H9 (cell line): Measurements from ENCODE around the gene TSHZ1. TPM values are rescaled to one million over a fixed set of nuclear protein-coding genes. Genes with fewer than 3 reads are reported as not detected.

Experiments
- DNase-seq: peaks from one replicate; pipeline ENCODE4 v3.0.0-alpha.2; 2017
- H2AFZ ChIP-seq: one replicate; pipeline ENCODE4 v1.6.1; 2013; ENCODE audit warnings: mild to moderate bottlenecking, low read length, control low read depth, moderate library complexity
- H2AK5ac ChIP-seq: 2 replicates; pipeline ENCODE4 v1.6.1; 2013; ENCODE audit warnings: low read length, control low read depth, mixed read lengths; ENCODE audit not compliant: insufficient read length
- H2BK120ac ChIP-seq: one replicate; pipeline ENCODE4 v1.6.1; 2013; ENCODE audit warnings: low read depth, mild to moderate bottlenecking, low read length, control low read depth, inconsistent platforms; ENCODE audit not compliant: poor library complexity, severe bottlenecking
- H2BK12ac ChIP-seq: 2 replicates; pipeline ENCODE4 v1.6.1; 2013; ENCODE audit warnings: low read length, control low read depth, mixed read lengths, low read depth; ENCODE audit not compliant: insufficient read length
- H2BK15ac ChIP-seq: 2 replicates; pipeline ENCODE4 v1.6.1; 2013; ENCODE audit warnings: low read depth, low read length, control low read depth
- H2BK20ac ChIP-seq: one replicate; pipeline ENCODE4 v1.6.1; 2013; ENCODE audit warnings: low read depth, mild to moderate bottlenecking, low read length, control low read depth, inconsistent platforms; ENCODE audit not compliant: poor library complexity, severe bottlenecking
- H2BK5ac ChIP-seq: 2 replicates; pipeline ENCODE4 v1.6.1; 2013; ENCODE audit warnings: low read length, control low read depth, mixed read lengths; ENCODE audit not compliant: insufficient read length
- H3K14ac ChIP-seq: 2 replicates; pipeline ENCODE4 v1.6.1; 2013; ENCODE audit warnings: low read length, control low read depth; ENCODE audit not compliant: insufficient read depth
- H3K18ac ChIP-seq: 2 replicates; pipeline ENCODE4 v1.6.1; 2013; ENCODE audit warnings: low read depth, mild to moderate bottlenecking, mixed read lengths, low read length, control low read depth; ENCODE audit not compliant: insufficient read length
- H3K23ac ChIP-seq: 2 replicates; pipeline ENCODE4 v1.6.1; 2013; ENCODE audit warnings: low read length, control low read depth, mixed read lengths, low read depth; ENCODE audit not compliant: insufficient read length
- H3K23me2 ChIP-seq: 2 replicates; pipeline ENCODE4 v1.6.1; 2013; ENCODE audit warnings: low read depth, mild to moderate bottlenecking, mixed read lengths, low read length, control low read depth; ENCODE audit not compliant: insufficient read length, poor library complexity, severe bottlenecking
- H3K27ac ChIP-seq: 2 replicates; pipeline ENCODE4 v1.5.1; 2013; ENCODE audit warnings: low read length, control low read depth, mixed read lengths, low read depth; ENCODE audit not compliant: insufficient read length
- H3K27me3 ChIP-seq: 2 replicates; pipeline ENCODE4 v1.6.1; 2013; ENCODE audit warnings: low read length, control low read depth, inconsistent platforms; ENCODE audit not compliant: insufficient read depth
- H3K4ac ChIP-seq: 2 replicates; pipeline ENCODE4 v1.6.1; 2013; ENCODE audit warnings: low read depth, mild to moderate bottlenecking, control low read depth, inconsistent platforms, low read length, moderate library complexity
- H3K4me1 ChIP-seq: 2 replicates; pipeline ENCODE4 v1.6.1; 2013; ENCODE audit warnings: low read length, control low read depth, inconsistent platforms; ENCODE audit not compliant: insufficient read depth
- H3K4me2 ChIP-seq: 2 replicates; pipeline ENCODE4 v1.6.1; 2013; ENCODE audit warnings: low read length, control low read depth, mixed read lengths; ENCODE audit not compliant: insufficient read length, insufficient read depth
- H3K56ac ChIP-seq: 2 replicates; pipeline ENCODE4 v1.6.1; 2013; ENCODE audit warnings: low read depth, mild to moderate bottlenecking, mixed read lengths, low read length, control low read depth; ENCODE audit not compliant: insufficient read length
- H3K79me1 ChIP-seq: 2 replicates; pipeline ENCODE4 v1.6.1; 2013; ENCODE audit warnings: low read depth, mild to moderate bottlenecking, moderate library complexity, low read length, control low read depth, inconsistent platforms; ENCODE audit not compliant: insufficient read depth, poor library complexity, severe bottlenecking
- H3K79me2 ChIP-seq: 2 replicates; pipeline ENCODE4 v1.6.1; 2013; ENCODE audit warnings: low read length, control low read depth, inconsistent platforms; ENCODE audit not compliant: insufficient read depth
- H3K9ac ChIP-seq: 2 replicates; pipeline ENCODE4 v1.6.1; 2013; ENCODE audit warnings: low read length, control low read depth, mixed read lengths; ENCODE audit not compliant: insufficient read length; ENCODE audit errors: extremely low read depth
- H3K9me3 ChIP-seq: one replicate; pipeline ENCODE4 v1.6.1; 2013; ENCODE audit warnings: low read depth, low read length, inconsistent platforms; ENCODE audit not compliant: control insufficient read depth
- H3T11ph ChIP-seq: one replicate; pipeline ENCODE4 v1.6.1; 2013; ENCODE audit warnings: mild to moderate bottlenecking, low read length, control low read depth, inconsistent platforms
- H4K20me1 ChIP-seq: one replicate; pipeline ENCODE4 v1.6.1; 2013; ENCODE audit not compliant: control insufficient read depth, insufficient read length, insufficient read depth
- H4K5ac ChIP-seq: 2 replicates; pipeline ENCODE4 v1.6.1; 2013; ENCODE audit warnings: low read depth, mild to moderate bottlenecking, mixed read lengths, low read length, control low read depth; ENCODE audit not compliant: insufficient read length
- H4K8ac ChIP-seq: replicated peaks from 2 replicates; pipeline ENCODE4 v1.6.1; 2013; ENCODE audit warnings: low read length, control low read depth, mixed read lengths, low read depth; ENCODE audit not compliant: insufficient read length
- H4K91ac ChIP-seq: 2 replicates; pipeline ENCODE4 v1.6.1; 2013; ENCODE audit warnings: low read depth, mild to moderate bottlenecking, moderate library complexity, mixed read lengths, low read length, control low read depth; ENCODE audit not compliant: insufficient read length
- H3K27ac Mint-ChIP-seq, 3 experiments: 2 replicates in 2 of 3; 3 replicates in 1 of 3; pipeline ENCODE4 v1.8.0; 2020 to 2021; ENCODE audit warnings: mixed read lengths in 3 of 3, mild to moderate bottlenecking in 1 of 3, moderate library complexity in 1 of 3
- H3K27me3 Mint-ChIP-seq: 2 replicates; pipeline ENCODE4 v1.8.0; 2021; ENCODE audit warnings: low read depth, mild to moderate bottlenecking, moderate library complexity, mixed read lengths
- H3K36me3 Mint-ChIP-seq, 3 experiments: 2 replicates in 2 of 3; 3 replicates in 1 of 3; pipeline ENCODE4 v1.8.0; 2020 to 2021; ENCODE audit warnings: low read depth in 3 of 3, mixed read lengths in 3 of 3; ENCODE audit not compliant: insufficient read depth in 1 of 3
- H3K4me1 Mint-ChIP-seq, 2 experiments: 2 replicates each; pipeline ENCODE4 v1.8.0; 2020; ENCODE audit warnings: mixed read lengths in 2 of 2
- H3K4me3 Mint-ChIP-seq, 2 experiments: 2 replicates in 1 of 2; 3 replicates in 1 of 2; pipeline ENCODE4 v1.8.0; 2020 to 2021; ENCODE audit warnings: mild to moderate bottlenecking in 2 of 2, mixed read lengths in 2 of 2, moderate library complexity in 1 of 2
- H3K9me3 Mint-ChIP-seq, 2 experiments: 2 replicates in 1 of 2; 3 replicates in 1 of 2; pipeline ENCODE4 v1.8.0; 2020; ENCODE audit warnings: mild to moderate bottlenecking in 2 of 2, mixed read lengths in 2 of 2, moderate library complexity in 1 of 2
- WGBS: extraction: QIAGEN DNeasy Blood & Tissue Kit; methylation state at CpG from one replicate; pipeline ENCODE4 v1.1.7; 2013; ENCODE audit warnings: missing lambda C conversion rate, low lambda C conversion rate, mixed read lengths; ENCODE audit not compliant: insufficient read length; ENCODE audit errors: extremely low coverage; 5-methylcytosine and 5-hydroxymethylcytosine counted together
- total RNA-seq: library from RNA; stranded (reverse); gene quantifications from 2 replicates; pipeline ENCODE4 v1.2.1, GENCODE V29; 2021
- TF ChIP-seq, protein P1 (sequence below): fragments of 200-600 bp; sonication (generic); conservative IDR thresholded peaks from 3 replicates; pipeline ENCODE4 v1.8.0; 2021; ENCODE audit warnings: antibody characterized with exemption, mild to moderate bottlenecking

The TSHZ1 gene
- total RNA-seq, 1 experiment from 2014 or later = 0.15 TPM

DNA sequence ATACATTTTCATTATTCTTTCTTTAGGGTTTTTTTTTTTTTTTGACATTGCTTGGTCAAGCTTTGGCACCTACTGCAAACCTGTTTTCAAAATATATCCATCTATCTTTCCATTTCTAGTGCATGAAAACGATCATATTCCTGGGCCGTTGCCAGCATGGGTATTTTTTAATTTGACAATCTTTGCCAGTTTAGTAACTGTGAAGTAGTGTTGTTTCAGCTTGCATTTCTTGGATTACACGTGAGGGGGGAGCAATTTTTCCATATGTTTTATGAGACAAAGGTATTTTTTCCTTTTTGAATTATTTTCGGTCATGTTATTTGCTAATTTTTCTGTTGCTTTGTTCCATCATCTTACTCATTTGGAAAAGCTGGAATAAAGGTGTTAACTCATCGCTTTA lies 40.9 kb downstream of the TSHZ1 start:
- Histone ChIP-seq H2BK20ac (no peak overlapping the region), H3T11ph (no peak overlapping the region), H3K9me3 (no peaks in the 10 kb centered on the region), H4K20me1 (no peaks in the 10 kb centered on the region), H2BK15ac (no peak overlapping the region), H3K4ac (no peak overlapping the region), H4K91ac (no peak overlapping the region), H3K79me2 (no peaks in the 10 kb centered on the region), H3K27me3 (no peaks in the 10 kb centered on the region), H2AFZ (no peak overlapping the region), H3K4me2 (no peak overlapping the region), H2BK120ac (no peak overlapping the region), H3K18ac (no peak overlapping the region), H3K9ac (no peak overlapping the region), H3K23ac (no peak overlapping the region), H3K27ac (no peak overlapping the region), H3K4me1 (no peaks in the 10 kb centered on the region), H4K5ac (no peak overlapping the region), H2BK5ac (no peak overlapping the region), H2AK5ac (no peak overlapping the region), H3K56ac (no peak overlapping the region), H3K79me1 (no peaks in the 10 kb centered on the region), H2BK12ac (no peak overlapping the region), H3K14ac (no peak overlapping the region), H3K23me2 (no peaks in the 10 kb centered on the region), H4K8ac (no peak overlapping the region)
- DNase-seq = no peak
- TF ChIP-seq, protein P1, sequence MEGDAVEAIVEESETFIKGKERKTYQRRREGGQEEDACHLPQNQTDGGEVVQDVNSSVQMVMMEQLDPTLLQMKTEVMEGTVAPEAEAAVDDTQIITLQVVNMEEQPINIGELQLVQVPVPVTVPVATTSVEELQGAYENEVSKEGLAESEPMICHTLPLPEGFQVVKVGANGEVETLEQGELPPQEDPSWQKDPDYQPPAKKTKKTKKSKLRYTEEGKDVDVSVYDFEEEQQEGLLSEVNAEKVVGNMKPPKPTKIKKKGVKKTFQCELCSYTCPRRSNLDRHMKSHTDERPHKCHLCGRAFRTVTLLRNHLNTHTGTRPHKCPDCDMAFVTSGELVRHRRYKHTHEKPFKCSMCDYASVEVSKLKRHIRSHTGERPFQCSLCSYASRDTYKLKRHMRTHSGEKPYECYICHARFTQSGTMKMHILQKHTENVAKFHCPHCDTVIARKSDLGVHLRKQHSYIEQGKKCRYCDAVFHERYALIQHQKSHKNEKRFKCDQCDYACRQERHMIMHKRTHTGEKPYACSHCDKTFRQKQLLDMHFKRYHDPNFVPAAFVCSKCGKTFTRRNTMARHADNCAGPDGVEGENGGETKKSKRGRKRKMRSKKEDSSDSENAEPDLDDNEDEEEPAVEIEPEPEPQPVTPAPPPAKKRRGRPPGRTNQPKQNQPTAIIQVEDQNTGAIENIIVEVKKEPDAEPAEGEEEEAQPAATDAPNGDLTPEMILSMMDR = no peak
- Mint-ChIP-seq H3K36me3 (no peaks in the 10 kb centered on the region), H3K4me3 (no peak overlapping the region), H3K9me3 (no peaks in the 10 kb centered on the region; a peak in 1 of 5 replicates), H3K27ac (no peak overlapping the region), H3K4me1 (no peaks in the 10 kb centered on the region), H3K27me3 (no peaks in the 10 kb centered on the region)
- WGBS = no CpG with 5 or more reads among the region's 5 CpGs
